CD4-positive, alpha-beta T cell treated with Interleukin-15 for 4 hours (primary cell): ENCODE measurements around the gene PAFAH2.
A peak's percentile ranks its signal among the peaks of the same experiment; 100 is the strongest.

Experiments used
- DNase-seq: peaks from one replicate; pipeline ENCODE4 v3.0.0-alpha.2; 2020; ENCODE audit warnings: low spot score

The PAFAH2 gene

DNA sequence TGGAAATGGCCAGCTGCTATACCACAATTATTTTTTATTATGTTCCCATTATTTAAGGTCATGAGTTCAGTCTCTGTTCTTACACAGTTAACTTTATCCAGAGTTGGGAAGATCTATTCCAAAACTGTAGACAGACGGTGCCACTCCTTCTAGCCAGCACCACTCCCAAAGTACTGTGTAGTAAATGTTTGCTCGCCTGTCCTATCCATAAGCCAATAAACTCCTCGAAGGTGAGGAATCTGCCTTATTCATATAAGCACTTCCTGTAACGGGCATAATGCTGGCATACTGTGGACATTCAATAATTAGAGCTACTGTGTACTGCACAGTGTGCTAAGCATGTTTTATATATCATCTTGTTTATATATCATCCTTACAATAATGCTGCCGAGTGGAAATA lies 65.5 kb downstream of the PAFAH2 start:
- no peak for DNase-seq

DNA sequence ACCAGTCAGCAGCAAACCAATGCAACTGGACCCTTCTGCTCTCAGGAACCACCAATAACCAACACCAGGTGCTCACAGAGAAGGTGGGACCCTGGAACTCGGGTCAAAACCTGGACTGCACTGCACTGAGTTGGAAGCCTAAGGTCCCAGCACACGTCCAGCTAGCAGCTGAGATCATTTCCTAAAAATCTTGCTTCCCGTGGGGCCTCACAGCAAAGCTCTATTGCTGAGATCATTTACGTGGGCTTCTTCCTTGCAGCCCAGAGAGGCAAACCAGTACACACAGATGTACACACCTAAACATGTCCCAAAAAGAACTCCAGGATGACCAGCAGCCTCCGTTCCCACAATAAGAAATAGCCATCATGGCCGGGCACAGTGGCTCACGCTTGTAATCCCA lies 68.8 kb downstream of the PAFAH2 start:
- DNase-seq = no peak

DNA sequence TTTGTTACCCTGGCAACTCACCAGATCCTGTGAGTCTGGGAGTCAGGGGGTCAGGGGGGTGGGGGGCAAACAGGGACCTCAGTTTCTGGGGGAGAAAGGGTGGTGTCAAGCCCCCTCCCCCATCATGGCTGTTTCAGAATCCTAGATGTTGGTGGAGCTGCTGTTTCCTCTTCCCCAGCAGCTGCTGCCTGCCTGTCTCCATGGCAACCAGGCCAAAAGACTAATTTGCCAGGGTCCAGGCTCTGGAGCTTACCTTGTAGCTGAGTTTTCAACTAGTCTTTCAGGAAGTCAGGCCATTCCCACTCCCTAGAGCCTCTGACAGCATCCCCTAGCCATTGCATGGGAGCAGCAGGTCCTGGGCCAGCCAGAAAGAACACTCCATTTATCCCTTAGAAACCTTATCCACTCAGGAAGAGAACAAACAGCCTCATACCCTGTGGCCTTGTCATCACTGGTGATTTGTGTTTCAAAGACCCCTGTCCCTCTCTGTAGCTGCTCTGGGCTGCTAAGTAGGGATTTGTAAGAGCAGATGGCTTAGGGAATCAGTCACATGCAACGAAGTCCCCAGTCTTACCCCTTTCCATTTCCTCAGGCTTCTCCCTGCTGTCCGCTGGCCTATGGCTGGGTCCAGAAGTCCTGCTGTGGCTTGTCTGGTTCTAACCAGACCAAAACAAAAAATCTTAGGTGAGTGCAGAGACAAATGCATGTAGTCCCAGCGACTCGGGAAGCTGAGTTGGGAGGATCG lies 70.2 kb downstream of the PAFAH2 start:
- DNase-seq = no peak

DNA sequence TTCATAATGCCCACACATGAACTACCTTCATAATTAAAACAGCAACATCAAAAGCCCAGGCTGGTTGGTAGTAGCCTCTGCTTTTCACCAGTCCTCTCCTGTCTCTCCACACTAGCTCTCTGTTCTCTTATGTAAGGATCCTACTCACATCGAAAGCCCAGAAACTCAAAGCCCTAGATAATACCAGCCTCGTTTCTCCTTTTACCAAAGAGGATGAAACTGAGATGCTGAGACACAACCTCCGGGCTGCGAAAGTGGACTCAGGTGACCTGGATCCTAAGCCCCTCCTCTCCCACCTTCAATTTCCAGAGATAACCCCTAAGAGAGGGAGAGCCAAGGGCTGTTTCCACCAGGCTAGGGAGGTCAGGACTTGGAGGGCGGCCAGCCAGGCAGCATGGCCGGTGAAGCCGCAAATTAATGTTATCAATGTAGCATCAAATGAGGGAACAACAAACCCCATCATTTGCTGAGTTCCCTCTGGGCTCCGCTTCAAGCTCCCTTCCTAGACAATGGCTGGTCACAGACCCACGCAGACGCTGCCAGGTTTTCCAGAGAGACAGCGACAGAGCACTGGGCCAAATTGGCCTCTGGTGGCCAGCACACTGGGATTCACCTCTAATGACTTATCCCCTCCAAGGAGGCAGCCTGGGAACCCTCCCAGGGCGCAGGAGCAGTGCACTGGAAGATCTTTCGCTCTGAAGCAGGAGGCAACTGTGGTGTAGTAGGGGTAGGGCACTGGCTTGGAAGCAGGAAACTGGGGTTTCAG lies 70.9 kb downstream of the PAFAH2 start:
- DNase-seq = no peak

DNA sequence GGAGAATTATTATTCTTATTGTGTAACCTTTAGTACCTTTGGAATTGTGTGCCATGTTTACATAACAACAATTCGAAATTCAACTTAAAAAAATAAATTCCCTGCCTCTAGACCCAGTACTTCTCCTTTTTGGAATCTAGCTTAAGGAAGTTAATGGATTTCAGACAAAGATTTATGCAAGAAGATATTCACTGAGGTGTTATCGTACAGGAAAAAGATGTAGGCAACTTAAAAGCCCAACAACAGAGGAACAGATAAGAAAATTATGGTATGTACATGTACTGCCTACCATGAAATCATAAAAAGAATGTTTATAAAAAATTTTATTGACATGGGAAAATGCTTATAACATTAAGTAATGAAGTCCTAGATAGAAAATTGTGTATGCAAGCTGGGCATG lies 73.4 kb downstream of the PAFAH2 start:
- DNase-seq = no peak

DNA sequence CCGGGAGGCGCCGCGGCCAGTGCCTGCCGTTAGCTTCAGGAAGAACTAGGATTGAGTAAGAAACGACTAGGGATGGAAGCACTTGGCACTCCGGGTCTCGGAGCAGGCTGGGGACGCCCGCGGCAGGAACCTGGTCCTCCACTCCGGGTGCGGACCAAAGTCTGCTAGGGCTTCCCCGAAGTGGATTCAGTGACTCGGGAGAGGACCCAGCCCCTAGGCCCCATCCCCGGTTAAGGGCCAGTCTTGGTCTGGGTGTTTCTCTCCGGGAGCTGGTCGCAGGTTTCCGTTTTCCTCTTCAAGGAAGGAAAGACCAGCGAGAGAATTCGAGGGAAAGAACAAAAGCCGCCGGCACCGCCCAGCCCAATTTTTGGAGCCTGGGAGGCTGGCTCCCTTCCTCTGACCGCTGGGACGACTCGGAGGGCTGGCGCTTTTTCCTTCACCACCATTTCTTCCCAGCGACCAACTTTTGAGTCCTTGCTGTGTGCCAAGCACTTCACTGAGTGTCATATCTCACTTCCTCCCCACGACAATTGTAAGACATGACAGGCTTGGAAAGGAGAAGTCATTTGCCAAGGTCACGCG lies 74.8 kb downstream of the PAFAH2 start:
- no peak for DNase-seq

DNA sequence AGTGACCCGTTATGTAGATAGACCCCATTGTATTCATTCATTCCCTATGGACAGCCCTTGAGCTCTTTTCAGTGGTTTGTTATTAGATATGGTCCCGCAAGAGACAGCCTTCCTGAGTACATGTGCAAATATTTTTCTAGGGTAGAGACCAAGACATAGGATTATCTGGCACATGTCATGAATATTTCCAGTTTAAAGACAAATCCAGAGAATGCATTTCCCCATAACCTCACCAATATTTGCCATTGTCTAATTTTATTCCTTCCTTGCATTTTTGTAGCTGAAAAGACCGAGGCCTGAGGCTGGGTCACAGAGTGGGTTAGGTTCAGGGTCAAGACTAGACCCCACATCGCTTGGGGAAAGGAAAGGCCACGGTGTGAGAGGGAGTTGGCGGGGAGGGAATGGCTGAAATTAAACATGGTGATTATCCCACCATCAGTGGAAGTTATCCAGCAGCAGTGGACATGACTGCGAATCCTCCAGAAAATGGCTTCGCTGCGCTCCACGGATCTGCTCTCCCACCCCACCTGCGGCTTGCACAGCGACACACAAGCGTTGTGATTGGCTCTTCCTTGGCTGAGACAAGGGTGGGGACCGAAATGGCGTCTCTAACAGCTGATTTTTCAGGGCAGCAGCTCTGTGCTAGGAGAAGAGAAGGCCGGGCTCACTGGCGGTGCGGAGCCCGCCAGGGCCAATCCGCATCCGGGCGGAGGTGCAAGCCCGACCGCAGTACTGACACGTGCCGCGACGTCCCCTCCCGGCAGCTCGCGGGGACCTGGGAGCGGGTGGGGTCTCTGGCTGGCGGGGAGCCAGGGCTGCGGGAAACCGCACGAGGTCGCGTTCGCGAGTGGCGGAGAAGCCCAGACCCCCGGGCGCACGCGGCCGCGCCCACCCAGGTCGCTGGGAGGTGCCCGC lies 75.5 kb downstream of the PAFAH2 start:
- peak; percentile 43 for DNase-seq

DNA sequence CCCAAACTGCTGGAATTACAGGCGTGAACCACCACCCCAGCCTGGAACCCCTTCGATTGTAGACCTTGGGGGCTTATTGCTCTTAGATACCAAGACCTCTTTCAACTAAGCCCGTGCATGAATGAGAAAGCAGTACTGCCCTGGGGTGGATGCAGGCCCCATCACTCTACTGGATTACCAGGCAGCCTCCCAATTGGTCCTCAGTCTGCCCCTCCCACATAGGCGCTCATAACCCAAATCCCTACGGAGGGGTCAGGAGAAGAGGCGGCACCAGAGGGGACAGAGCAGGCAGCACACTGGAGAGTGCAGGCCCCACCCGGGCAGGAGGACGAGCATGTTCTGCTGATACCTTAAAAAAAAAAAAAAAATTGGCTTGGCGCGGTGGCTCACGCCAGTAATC lies 79.2 kb downstream of the PAFAH2 start:
- no peak for DNase-seq

DNA sequence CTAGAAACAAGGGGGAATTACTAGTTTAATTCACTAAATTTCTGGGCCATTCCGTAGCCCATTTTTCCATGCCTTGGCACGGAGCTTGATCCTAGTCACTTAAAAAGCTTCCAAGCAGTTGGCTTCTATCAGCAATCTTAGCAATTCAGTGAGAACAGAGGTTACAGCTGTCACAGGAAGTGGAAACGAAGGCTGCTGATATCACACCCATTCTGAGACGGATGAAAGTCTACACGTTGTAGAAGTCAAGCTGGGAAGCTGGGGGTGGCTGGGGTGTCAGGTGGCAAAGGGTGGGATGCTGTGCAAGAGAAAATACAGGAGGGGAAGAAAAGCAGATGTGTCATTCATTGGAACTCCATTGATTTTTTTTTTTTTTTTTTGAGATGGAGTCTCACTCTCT lies 79.9 kb downstream of the PAFAH2 start:
- DNase-seq = peak; percentile 22

DNA sequence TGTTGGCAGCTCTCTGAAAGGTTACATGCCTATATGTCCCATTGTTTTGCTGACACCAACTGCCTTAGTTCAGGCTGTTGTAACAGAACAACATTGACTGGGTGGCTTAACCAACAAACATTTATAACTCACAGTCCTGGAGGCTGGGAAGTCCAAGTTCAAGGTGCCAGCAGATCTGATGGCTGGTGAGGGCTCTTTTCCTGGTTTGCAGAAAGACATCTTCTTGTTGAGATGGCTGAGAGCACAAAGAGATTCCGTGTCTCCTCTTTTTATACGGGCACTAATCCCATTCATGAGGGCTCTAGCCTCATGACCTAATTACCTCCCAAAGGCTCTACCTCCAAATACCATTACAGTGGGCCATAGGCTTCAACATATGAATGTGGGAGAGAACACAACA lies 81.4 kb downstream of the PAFAH2 start:
- DNase-seq = no peak

DNA sequence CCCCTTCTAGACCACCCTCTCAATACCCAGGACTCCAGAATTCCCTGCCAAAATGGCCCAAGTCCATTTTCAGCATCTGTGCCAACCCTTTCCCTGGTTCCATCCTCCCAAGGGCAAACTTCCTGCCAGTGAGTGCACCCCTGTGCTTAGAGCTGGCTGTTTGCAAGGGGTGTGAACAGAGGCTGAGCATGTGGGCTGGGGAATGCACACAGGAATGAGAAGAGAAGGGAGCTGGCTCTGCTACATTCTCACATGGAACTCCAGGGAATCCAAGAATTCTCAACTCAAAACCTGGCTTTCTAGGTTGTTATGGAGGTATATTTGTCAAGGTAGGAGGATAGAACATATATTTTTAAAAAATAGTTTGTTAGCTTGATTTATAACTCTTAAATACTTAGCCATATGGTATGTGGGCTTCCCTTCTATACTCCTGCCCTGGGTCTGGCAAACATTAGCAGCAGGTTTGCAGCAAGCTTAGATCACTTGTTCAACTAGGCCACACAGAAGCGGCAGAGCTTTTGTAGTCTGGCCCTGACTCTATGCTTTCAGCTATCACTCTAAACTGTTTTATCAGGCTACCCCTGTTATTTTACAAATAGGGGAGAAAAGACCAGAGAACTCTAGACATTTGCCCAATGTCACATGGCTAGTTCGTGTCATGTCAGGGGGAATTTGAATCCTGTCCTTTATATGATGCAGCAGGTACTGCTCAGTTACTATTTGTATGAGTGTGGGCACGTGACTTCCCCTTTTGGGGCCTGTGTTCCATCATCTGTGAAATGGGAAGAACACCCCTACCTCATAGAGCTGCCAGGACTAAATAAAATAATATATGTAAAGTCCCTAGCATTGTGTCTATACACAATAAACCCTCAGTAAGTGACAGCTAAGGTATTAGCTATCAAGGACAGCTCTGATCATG lies 83.5 kb downstream of the PAFAH2 start:
- no peak for DNase-seq

DNA sequence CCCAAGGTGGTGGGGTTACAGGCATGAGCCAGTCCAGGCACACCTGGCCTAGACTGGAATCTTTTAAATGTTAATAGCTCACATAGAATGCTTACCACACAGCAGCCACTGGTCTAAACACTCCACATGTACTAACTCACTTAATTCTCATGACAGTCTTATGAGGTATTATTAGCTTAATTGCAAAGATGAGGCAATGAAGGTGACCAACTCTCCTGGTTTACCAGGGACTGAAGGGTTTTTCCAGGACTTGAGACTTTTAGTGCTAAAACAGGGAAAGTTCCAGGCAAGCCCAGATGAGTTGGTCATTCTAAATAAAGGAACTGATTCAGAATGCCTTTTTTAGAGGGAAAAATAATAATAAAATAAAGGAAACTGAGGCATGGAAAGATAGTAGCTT lies 84.7 kb downstream of the PAFAH2 start:
- no peak for DNase-seq

DNA sequence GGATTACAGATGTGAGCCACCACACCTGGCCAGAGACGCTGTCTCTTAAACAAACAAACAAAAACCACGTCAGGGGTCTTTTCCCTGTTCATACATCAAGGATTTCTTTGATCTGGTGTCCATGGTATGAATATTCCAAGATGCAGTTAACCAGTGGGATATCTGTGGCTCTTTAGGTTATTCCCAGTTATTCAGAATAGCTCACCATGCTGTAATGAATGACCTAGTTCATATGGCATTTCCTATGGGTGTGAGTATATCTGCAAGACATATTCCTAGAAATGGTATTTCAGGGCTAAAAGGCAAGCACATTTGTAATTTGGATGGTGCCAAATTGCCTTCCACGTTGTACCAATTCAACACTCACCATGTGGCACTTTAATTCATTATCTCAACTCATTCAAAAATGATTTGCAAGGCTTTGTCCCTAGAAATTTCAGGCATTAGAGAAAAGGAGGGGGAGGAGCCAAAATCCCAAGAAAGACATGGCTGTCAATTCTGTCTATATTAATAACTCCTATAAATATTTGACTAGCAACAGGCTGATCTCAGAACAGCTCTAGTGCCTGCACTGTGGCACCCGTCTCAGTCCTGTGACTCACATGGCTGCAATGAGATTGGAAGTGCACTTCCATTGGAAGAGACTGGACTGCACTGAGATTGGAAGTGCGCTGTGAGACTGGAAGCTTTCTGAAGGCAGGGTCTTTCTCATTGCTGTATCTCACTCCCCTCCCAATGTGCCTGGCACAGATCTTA lies 85.6 kb downstream of the PAFAH2 start:
- no peak for DNase-seq

DNA sequence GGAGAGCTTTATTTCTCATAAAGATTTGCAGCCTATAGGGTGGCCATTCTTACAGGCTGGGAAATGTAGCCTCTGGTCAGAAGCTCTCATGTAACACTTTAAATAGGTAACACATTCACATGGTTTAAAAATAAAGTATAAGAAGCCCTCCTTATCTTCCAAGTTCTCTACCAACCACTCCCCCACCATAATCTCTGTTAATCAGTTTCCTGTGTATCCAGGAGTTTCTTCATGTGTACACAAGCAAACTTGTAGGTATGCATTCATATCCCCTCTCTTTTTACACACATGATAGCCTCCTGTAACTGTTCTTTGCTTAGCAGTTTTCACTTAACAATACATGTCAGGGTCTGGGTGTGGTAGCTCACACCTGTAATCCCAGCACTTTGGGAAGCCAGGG lies 86.7 kb downstream of the PAFAH2 start:
- no peak for DNase-seq
